HCT116 (cell line): ENCODE data around the gene ZBTB20. TPM values are rescaled to one million over a fixed set of nuclear protein-coding genes. Genes with fewer than 3 reads are reported as not detected.
A peak's percentile ranks its signal among the peaks of the same experiment; 100 is the strongest.

Experiments used
- ATAC-seq: fragments of 200-7000 bp; cut with Tn5 transposase; 2 replicates; pipeline ENCODE4 v1.9.1; 2020; ENCODE audit warnings: mild to moderate bottlenecking, moderate library complexity
- BruUV-seq: library from RNA; stranded (reverse); fragments of 400-500 nt; replicated peaks from 2 replicates; lab custom pipeline; 2021; lab: Mats Ljungman, UMichigan
- CTCF ChIA-PET: fragments of 300-600 bp; sonication (Branson Sonifier 250); formaldehyde crosslinking; loops from one replicate; lab custom pipeline; 2021; ENCODE audit warnings: antibody characterized with exemption; lab: Charles Lee
- POLR2A ChIA-PET: fragments of 300-600, 350-600 bp; sonication (Branson Sonifier 250); formaldehyde crosslinking; loops from one replicate; lab custom pipeline; 2021; ENCODE audit warnings: antibody characterized with exemption; lab: Charles Lee
- RAD21 ChIA-PET, 2 experiments: fragments of 300-600 bp; sonication (Branson Sonifier 250); formaldehyde crosslinking; loops; one replicate each; lab custom pipeline; 2023; ENCODE audit warnings: low total read pairs in 2 of 2; ENCODE audit not compliant: uncharacterized antibody in 2 of 2, unreplicated experiment in 2 of 2, low non-redundant PET in 1 of 2; lab: Charles Lee
- DNase-seq: peaks from one replicate; pipeline ENCODE4 v3.0.0-alpha.2; 2010; ENCODE audit warnings: low read depth, low spot score
- H2AFZ ChIP-seq: fragments of 200-600 bp; shearing (Covaris generic), sonication (generic); 2 replicates; pipeline ENCODE4 v1.6.1; 2017; ENCODE audit warnings: low read depth, mixed run types, mixed read lengths, antibody characterized with exemption, low read length; ENCODE audit not compliant: poor library complexity, severe bottlenecking
- H3K27ac ChIP-seq: 2 replicates; pipeline ENCODE4 v1.5.1; 2012; ENCODE audit warnings: low read depth, low read length
- H3K27me3 ChIP-seq: fragments of 200-600 bp; sonication (generic); 2 replicates; pipeline ENCODE4 v1.6.1; 2016; ENCODE audit warnings: mixed run types, low read length, mixed read lengths; ENCODE audit not compliant: insufficient read depth
- H3K36me3 ChIP-seq, 2 experiments: fragments of 200-500 bp in 1 of 2; fragments of 200-600 bp in 1 of 2; sonication (Bioruptor generic) in 1 of 2; sonication (generic) in 1 of 2; 2 replicates each; pipeline versions ENCODE4 v1.5.1 to v1.6.1; 2014 to 2016; ENCODE audit warnings: low read length in 2 of 2, inconsistent platforms in 1 of 2, mixed read lengths in 1 of 2, mixed run types in 1 of 2; ENCODE audit not compliant: insufficient read depth in 2 of 2, control insufficient read depth in 1 of 2
- H3K4me1 ChIP-seq, 2 experiments: fragments of 200-600 bp in 1 of 2; sonication (generic) in 1 of 2; 2 replicates each; pipeline versions ENCODE4 v1.5.1 to v1.6.1; 2012 to 2017; ENCODE audit warnings: low read length in 2 of 2, inconsistent platforms in 1 of 2, mild to moderate bottlenecking in 1 of 2, mixed read lengths in 1 of 2, mixed run types in 1 of 2, moderate library complexity in 1 of 2; ENCODE audit not compliant: insufficient read depth in 2 of 2, control insufficient read depth in 1 of 2
- H3K4me2 ChIP-seq: fragments of 200-600 bp; sonication (generic); 2 replicates; pipeline ENCODE4 v1.6.1; 2017; ENCODE audit warnings: mixed run types, low read length, mixed read lengths
- H3K4me3 ChIP-seq, 2 experiments: fragments of 200-600 bp in 1 of 2; sonication (generic) in 1 of 2; replicated peaks in 1 of 2; 2 replicates each; pipeline ENCODE4 v1.5.1; 2011 to 2016; ENCODE audit warnings: low read length in 2 of 2, control low read depth in 1 of 2, low read depth in 1 of 2, mild to moderate bottlenecking in 1 of 2, mixed read lengths in 1 of 2, mixed run types in 1 of 2
- H3K79me2 ChIP-seq: fragments of 200-600 bp; sonication (generic); 2 replicates; pipeline ENCODE4 v1.6.1; 2017; ENCODE audit warnings: mild to moderate bottlenecking, mixed run types, low read length, moderate library complexity, mixed read lengths; ENCODE audit not compliant: insufficient read depth
- H3K9ac ChIP-seq: fragments of 200-600 bp; sonication (generic); 2 replicates; pipeline ENCODE4 v1.6.1; 2016; ENCODE audit warnings: low read length, mixed read lengths
- H3K9me2 ChIP-seq: fragments of 200-600 bp; sonication (generic), shearing (Covaris generic); 2 replicates; pipeline ENCODE4 v1.6.1; 2017; ENCODE audit warnings: mixed run types, mild to moderate bottlenecking, moderate library complexity; ENCODE audit not compliant: insufficient read depth
- H3K9me3 ChIP-seq, 2 experiments: fragments of 200-500 bp in 1 of 2; fragments of 200-600 bp in 1 of 2; sonication (Bioruptor generic) in 1 of 2; sonication (generic) in 1 of 2; 2 replicates each; pipeline ENCODE4 v1.6.1; 2014 to 2017; ENCODE audit warnings: low read length in 2 of 2, mixed read lengths in 2 of 2, inconsistent platforms in 1 of 2, low read depth in 1 of 2, mild to moderate bottlenecking in 1 of 2, mixed run types in 1 of 2, moderate library complexity in 1 of 2; ENCODE audit not compliant: control insufficient read depth in 1 of 2, insufficient read depth in 1 of 2
- H4K20me1 ChIP-seq: fragments of 200-600 bp; sonication (generic), shearing (Covaris generic); 2 replicates; pipeline ENCODE4 v1.6.1; 2017; ENCODE audit warnings: mixed run types, mild to moderate bottlenecking, moderate library complexity; ENCODE audit not compliant: insufficient read depth
- CBX3 ChIP-seq: IDR thresholded peaks from 2 replicates; pipeline ENCODE4 v1.6.1; 2012; ENCODE audit warnings: low read depth
- CEBPB ChIP-seq: IDR thresholded peaks from 2 replicates; pipeline ENCODE4 v1.6.1; 2012; ENCODE audit warnings: low read depth
- EGR1 ChIP-seq: IDR thresholded peaks from 2 replicates; pipeline ENCODE4 v1.6.1; 2012; ENCODE audit warnings: low read depth
- ELF1 ChIP-seq: IDR thresholded peaks from 2 replicates; pipeline ENCODE4 v1.6.1; 2012; ENCODE audit warnings: low read depth, borderline replicate concordance
- EZH2 ChIP-seq: fragments of 200-600 bp; sonication (generic); IDR thresholded peaks from 2 replicates; pipeline ENCODE4 v1.6.1; 2017; ENCODE audit warnings: antibody characterized with exemption, mixed run types
- EZH2phosphoT487 ChIP-seq: fragments of 200-600 bp; IDR thresholded peaks from 2 replicates; pipeline ENCODE4 v1.6.1; 2018; ENCODE audit warnings: antibody characterized with exemption, borderline replicate concordance
- FOSL1 ChIP-seq: IDR thresholded peaks from 2 replicates; pipeline ENCODE4 v1.6.1; 2012; ENCODE audit warnings: low read depth
- JUND ChIP-seq: IDR thresholded peaks from 2 replicates; pipeline ENCODE4 v1.6.1; 2012
- POLR2A ChIP-seq: IDR thresholded peaks from 2 replicates; pipeline ENCODE4 v1.7.0; 2011; ENCODE audit warnings: borderline replicate concordance; ENCODE audit not compliant: insufficient read depth, insufficient read length; ENCODE audit errors: extremely low read depth
- RAD21 ChIP-seq: IDR thresholded peaks from 2 replicates; pipeline ENCODE4 v1.6.1; 2012; ENCODE audit warnings: low read depth, mild to moderate bottlenecking
- SP1 ChIP-seq: IDR thresholded peaks from 2 replicates; pipeline ENCODE4 v1.6.1; 2012; ENCODE audit warnings: low read depth
- SRF ChIP-seq: IDR thresholded peaks from 2 replicates; pipeline ENCODE4 v1.6.1; 2012; ENCODE audit warnings: low read depth
- ZFX ChIP-seq: fragments of 450-650 bp; IDR thresholded peaks from 2 replicates; pipeline ENCODE4 v1.6.1; 2017
- ZNF274 ChIP-seq: fragments of 200-500 bp; sonication (Bioruptor generic); IDR thresholded peaks from 2 replicates; pipeline ENCODE4 v1.6.1; 2014; ENCODE audit warnings: mild to moderate bottlenecking, low read depth, low read length, inconsistent platforms
- intact Hi-C: fragments of 100-400 bp; cut with micrococcal nuclease; formaldehyde crosslinking; loops from 2 replicates; pipeline ENCODE4 v1.10.0; 2022
- total RNA-seq: library from RNA; stranded (reverse); gene quantifications from one replicate; pipeline ENCODE4 v1.2.1, GENCODE V29; 2021; ENCODE audit not compliant: unreplicated experiment
- TF ChIP-seq, protein P1 (sequence below): IDR thresholded peaks from 2 replicates; pipeline ENCODE4 v1.6.1; 2011; ENCODE audit warnings: mild to moderate bottlenecking, low read length, moderate library complexity; ENCODE audit not compliant: insufficient replicate concordance; ENCODE audit errors: extremely low read depth
- TF ChIP-seq, protein P2 (sequence below): IDR thresholded peaks from 2 replicates; pipeline ENCODE4 v1.6.1; 2012; ENCODE audit warnings: low read depth

The ZBTB20 gene
- total RNA-seq, 1 experiment from 2014 or later: 42.1 TPM

DNA sequence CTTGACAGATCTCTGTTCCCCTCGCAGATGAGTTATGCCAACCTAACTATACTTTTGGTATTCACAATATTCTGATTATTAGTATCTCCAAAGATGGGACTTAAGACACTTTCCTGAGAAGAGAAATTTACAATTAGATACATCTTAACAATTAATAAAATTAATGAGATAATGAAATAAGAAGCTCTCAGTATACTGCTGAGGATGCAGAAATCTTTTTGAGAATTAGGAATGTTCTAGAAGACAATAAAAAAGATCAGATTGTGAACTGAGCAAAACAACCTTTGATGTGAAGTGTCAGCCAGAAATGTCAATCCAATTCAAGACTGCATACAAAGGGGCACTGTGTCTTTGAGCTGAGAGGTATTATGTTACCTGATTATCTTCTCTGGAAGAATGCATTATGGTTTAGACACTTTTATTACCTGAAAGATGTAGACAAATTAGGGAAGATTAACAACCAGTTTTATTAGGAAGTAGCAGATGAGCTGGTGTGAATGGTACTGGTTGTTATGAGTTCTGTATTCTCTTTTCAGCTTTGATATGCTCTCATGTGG, 590.4 kb downstream of the ZBTB20 start (continued):
- TF ChIP-seq, protein P1, sequence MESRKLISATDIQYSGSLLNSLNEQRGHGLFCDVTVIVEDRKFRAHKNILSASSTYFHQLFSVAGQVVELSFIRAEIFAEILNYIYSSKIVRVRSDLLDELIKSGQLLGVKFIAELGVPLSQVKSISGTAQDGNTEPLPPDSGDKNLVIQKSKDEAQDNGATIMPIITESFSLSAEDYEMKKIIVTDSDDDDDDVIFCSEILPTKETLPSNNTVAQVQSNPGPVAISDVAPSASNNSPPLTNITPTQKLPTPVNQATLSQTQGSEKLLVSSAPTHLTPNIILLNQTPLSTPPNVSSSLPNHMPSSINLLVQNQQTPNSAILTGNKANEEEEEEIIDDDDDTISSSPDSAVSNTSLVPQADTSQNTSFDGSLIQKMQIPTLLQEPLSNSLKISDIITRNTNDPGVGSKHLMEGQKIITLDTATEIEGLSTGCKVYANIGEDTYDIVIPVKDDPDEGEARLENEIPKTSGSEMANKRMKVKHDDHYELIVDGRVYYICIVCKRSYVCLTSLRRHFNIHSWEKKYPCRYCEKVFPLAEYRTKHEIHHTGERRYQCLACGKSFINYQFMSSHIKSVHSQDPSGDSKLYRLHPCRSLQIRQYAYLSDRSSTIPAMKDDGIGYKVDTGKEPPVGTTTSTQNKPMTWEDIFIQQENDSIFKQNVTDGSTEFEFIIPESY: no peak
- TF ChIP-seq, all 23 proteins: peak for 6

DNA sequence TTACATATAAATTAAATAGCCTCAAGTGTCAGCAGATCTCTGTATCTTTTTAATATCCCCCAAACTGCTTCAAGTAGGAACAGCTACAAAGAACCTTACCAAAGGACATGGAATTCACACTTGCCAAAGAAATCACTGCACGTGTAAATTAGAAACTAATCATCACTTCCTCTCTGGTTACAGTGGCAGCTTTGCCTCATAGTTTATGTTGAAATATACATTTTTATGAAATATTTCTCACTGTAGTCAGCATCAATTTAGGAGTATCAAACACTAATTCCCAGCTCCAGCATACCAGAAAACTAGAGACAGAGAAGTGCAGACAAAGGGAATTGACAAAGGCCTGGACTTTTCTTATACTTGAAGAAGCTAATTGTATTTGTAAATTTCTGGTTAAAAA, 592.4 kb downstream of the ZBTB20 start:
- H3K27ac ChIP-seq: peak overlapping the region; percentile 87; the same call in 1 of the 2 replicates
- no peak overlapping the region for H3K4me3 ChIP-seq
- H4K20me1 ChIP-seq: no peaks in the 10 kb centered on the region
- H3K9me3 ChIP-seq: no peaks in the 10 kb centered on the region
- no peak for DNase-seq
- H3K4me2 ChIP-seq: peak overlapping the region; percentile 61
- CTCF ChIA-PET: interaction anchor here (1.0 kb wide), 1 partner anchor 28 kb away, joined by 3 read pairs; no protein-coding TSS in a partner anchor
- H3K79me2 ChIP-seq: peaks cover 85% of the 10 kb centered on the region
- BruUV-seq: no TSS peak
- ATAC-seq: no peak
- intact Hi-C loops: loop anchor here (5.0 kb wide), 1 partner anchor 93 kb away; no protein-coding TSS in a partner anchor
- H2AFZ ChIP-seq: no peak overlapping the region
- H3K9ac ChIP-seq: peak overlapping the region; percentile 9
- RAD21 ChIA-PET: no interaction called here
- no peaks in the 10 kb centered on the region for H3K9me2 ChIP-seq
- H3K27me3 ChIP-seq: no peaks in the 10 kb centered on the region
- POLR2A ChIA-PET: no interaction called here
- peaks cover 85 to 97% of the 10 kb centered on the region in 2 experiments for H3K4me1 ChIP-seq
- no peaks in the 10 kb centered on the region for H3K36me3 ChIP-seq
- TF ChIP-seq POLR2A: no peak
- TF ChIP-seq RAD21: no peak
- no peak for TF ChIP-seq SP1
- no peak for TF ChIP-seq FOSL1
- TF ChIP-seq ZFX: no peak
- TF ChIP-seq SRF: no peak
- no peak for TF ChIP-seq EZH2phosphoT487
- TF ChIP-seq ZNF274: no peak
- TF ChIP-seq, protein P1: no peak
- no peak for TF ChIP-seq JUND
- no peak for TF ChIP-seq EZH2
- no peak for TF ChIP-seq ELF1
- TF ChIP-seq, protein P2, sequence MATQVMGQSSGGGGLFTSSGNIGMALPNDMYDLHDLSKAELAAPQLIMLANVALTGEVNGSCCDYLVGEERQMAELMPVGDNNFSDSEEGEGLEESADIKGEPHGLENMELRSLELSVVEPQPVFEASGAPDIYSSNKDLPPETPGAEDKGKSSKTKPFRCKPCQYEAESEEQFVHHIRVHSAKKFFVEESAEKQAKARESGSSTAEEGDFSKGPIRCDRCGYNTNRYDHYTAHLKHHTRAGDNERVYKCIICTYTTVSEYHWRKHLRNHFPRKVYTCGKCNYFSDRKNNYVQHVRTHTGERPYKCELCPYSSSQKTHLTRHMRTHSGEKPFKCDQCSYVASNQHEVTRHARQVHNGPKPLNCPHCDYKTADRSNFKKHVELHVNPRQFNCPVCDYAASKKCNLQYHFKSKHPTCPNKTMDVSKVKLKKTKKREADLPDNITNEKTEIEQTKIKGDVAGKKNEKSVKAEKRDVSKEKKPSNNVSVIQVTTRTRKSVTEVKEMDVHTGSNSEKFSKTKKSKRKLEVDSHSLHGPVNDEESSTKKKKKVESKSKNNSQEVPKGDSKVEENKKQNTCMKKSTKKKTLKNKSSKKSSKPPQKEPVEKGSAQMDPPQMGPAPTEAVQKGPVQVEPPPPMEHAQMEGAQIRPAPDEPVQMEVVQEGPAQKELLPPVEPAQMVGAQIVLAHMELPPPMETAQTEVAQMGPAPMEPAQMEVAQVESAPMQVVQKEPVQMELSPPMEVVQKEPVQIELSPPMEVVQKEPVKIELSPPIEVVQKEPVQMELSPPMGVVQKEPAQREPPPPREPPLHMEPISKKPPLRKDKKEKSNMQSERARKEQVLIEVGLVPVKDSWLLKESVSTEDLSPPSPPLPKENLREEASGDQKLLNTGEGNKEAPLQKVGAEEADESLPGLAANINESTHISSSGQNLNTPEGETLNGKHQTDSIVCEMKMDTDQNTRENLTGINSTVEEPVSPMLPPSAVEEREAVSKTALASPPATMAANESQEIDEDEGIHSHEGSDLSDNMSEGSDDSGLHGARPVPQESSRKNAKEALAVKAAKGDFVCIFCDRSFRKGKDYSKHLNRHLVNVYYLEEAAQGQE: no peak
- TF ChIP-seq CBX3: no peak
- no peak for TF ChIP-seq CEBPB
- TF ChIP-seq EGR1: no peak
